Mesenchymal stem cell (in vitro differentiated cells and primary cell): ENCODE measurements around the gene TEAD1.

ENCODE experiments used
- DNase-seq: peaks from one replicate; pipeline ENCODE4 v3.0.0-alpha.2; 2013
- H2AFZ ChIP-seq: one replicate; pipeline ENCODE4 v1.6.1; 2013; ENCODE audit warnings: low read depth, mild to moderate bottlenecking, control low read depth, inconsistent platforms, low read length, moderate library complexity
- H2AK5ac ChIP-seq: 2 replicates; pipeline ENCODE4 v1.6.1; 2013; ENCODE audit warnings: low read length, moderate library complexity, mild to moderate bottlenecking, inconsistent platforms; ENCODE audit not compliant: severe bottlenecking
- H2BK120ac ChIP-seq: one replicate; pipeline ENCODE4 v1.6.1; 2013; ENCODE audit warnings: low read depth, mild to moderate bottlenecking, inconsistent platforms, low read length, moderate library complexity
- H2BK12ac ChIP-seq, 2 experiments: one replicate each; pipeline ENCODE4 v1.6.1; 2013; ENCODE audit warnings: inconsistent platforms in 2 of 2, low read length in 2 of 2, mild to moderate bottlenecking in 2 of 2, moderate library complexity in 2 of 2, control low read depth in 1 of 2
- H2BK15ac ChIP-seq: one replicate; pipeline ENCODE4 v1.6.1; 2013; ENCODE audit warnings: mild to moderate bottlenecking, low read depth, inconsistent platforms; ENCODE audit not compliant: poor library complexity, severe bottlenecking
- H2BK5ac ChIP-seq: 2 replicates; pipeline ENCODE4 v1.6.1; 2013; ENCODE audit warnings: low read depth, mild to moderate bottlenecking, low read length, control low read depth, inconsistent platforms; ENCODE audit not compliant: poor library complexity, severe bottlenecking
- H3K14ac ChIP-seq, 2 experiments: one replicate each; pipeline ENCODE4 v1.6.1; 2013; ENCODE audit warnings: inconsistent platforms in 2 of 2, low read length in 2 of 2, control low read depth in 1 of 2, mild to moderate bottlenecking in 1 of 2, moderate library complexity in 1 of 2
- H3K18ac ChIP-seq, 2 experiments: one replicate each; pipeline ENCODE4 v1.6.1; 2013; ENCODE audit warnings: inconsistent platforms in 2 of 2, low read length in 2 of 2, control low read depth in 1 of 2, low read depth in 1 of 2, mild to moderate bottlenecking in 1 of 2
- H3K23ac ChIP-seq, 2 experiments: one replicate each; pipeline ENCODE4 v1.6.1; 2013; ENCODE audit warnings: inconsistent platforms in 2 of 2, low read length in 2 of 2, mild to moderate bottlenecking in 2 of 2, moderate library complexity in 2 of 2, control low read depth in 1 of 2
- H3K27ac ChIP-seq: 2 replicates; pipeline ENCODE4 v1.5.1; 2013; ENCODE audit warnings: mild to moderate bottlenecking, moderate library complexity, low read length, control low read depth, inconsistent platforms; ENCODE audit not compliant: poor library complexity, severe bottlenecking
- H3K27me3 ChIP-seq, 2 experiments: 2 replicates each; pipeline versions ENCODE4 v1.6.1 to v1.7.0; 2013; ENCODE audit warnings: low read length in 2 of 2, mild to moderate bottlenecking in 2 of 2, moderate library complexity in 2 of 2, control low read depth in 1 of 2, inconsistent platforms in 1 of 2; ENCODE audit not compliant: control insufficient read depth in 1 of 2, insufficient read depth in 1 of 2
- H3K36me3 ChIP-seq, 2 experiments: 2 replicates each; pipeline versions ENCODE4 v1.6.1 to v1.7.0; 2013; ENCODE audit warnings: low read length in 2 of 2, control low read depth in 1 of 2, inconsistent platforms in 1 of 2, low read depth in 1 of 2, mild to moderate bottlenecking in 1 of 2; ENCODE audit not compliant: insufficient read depth in 2 of 2, control insufficient read depth in 1 of 2
- H3K4ac ChIP-seq, 2 experiments: one replicate each; pipeline ENCODE4 v1.6.1; 2013; ENCODE audit warnings: inconsistent platforms in 2 of 2, low read length in 2 of 2, mild to moderate bottlenecking in 2 of 2, moderate library complexity in 2 of 2, control low read depth in 1 of 2, low read depth in 1 of 2
- H3K4me1 ChIP-seq: 2 replicates; pipeline ENCODE4 v1.6.1; 2013; ENCODE audit warnings: low read depth, low read length, control low read depth; ENCODE audit not compliant: control insufficient read depth, insufficient read depth
- H3K4me2 ChIP-seq: 2 replicates; pipeline ENCODE4 v1.6.1; 2013; ENCODE audit warnings: low read length, mild to moderate bottlenecking, inconsistent platforms; ENCODE audit not compliant: poor library complexity, severe bottlenecking
- H3K4me3 ChIP-seq, 2 experiments: 2 replicates each; pipeline versions ENCODE4 v1.5.1 to v1.7.0; 2013; ENCODE audit warnings: low read length in 2 of 2, mild to moderate bottlenecking in 2 of 2, control low read depth in 1 of 2, low read depth in 1 of 2; ENCODE audit not compliant: insufficient read depth in 1 of 2
- H3K79me1 ChIP-seq: replicated peaks from 2 replicates; pipeline ENCODE4 v1.6.1; 2013; ENCODE audit warnings: mild to moderate bottlenecking, control low read depth, low read length, inconsistent platforms; ENCODE audit not compliant: poor library complexity, severe bottlenecking
- H3K9ac ChIP-seq: 2 replicates; pipeline ENCODE4 v1.7.0; 2013; ENCODE audit warnings: mild to moderate bottlenecking, low read length, moderate library complexity
- H3K9me3 ChIP-seq: 2 replicates; pipeline ENCODE4 v1.7.0; 2013; ENCODE audit warnings: mild to moderate bottlenecking, low read length; ENCODE audit not compliant: control insufficient read depth
- H4K8ac ChIP-seq: one replicate; pipeline ENCODE4 v1.6.1; 2013; ENCODE audit warnings: inconsistent platforms, mild to moderate bottlenecking, low read length, moderate library complexity
- H4K91ac ChIP-seq: one replicate; pipeline ENCODE4 v1.6.1; 2013; ENCODE audit warnings: mild to moderate bottlenecking, low read length, inconsistent platforms
- WGBS: methylation state at CpG from one replicate; pipeline ENCODE4 v1.1.7; 2013; ENCODE audit warnings: mixed read lengths; 5-methylcytosine and 5-hydroxymethylcytosine counted together

TEAD1 gene

GRCh38 chr11:12809864-12810567, 135.8 kb downstream of the TEAD1 start:
- no peak overlapping the region for H3K4me3 ChIP-seq
- DNase-seq = peak; percentile 65
- no peak overlapping the region for H2BK5ac ChIP-seq
- peak overlapping the region; percentile 17 to 51 for H3K4ac ChIP-seq
- no peak overlapping the region for H4K91ac ChIP-seq
- H2AFZ ChIP-seq = no peak overlapping the region
- peak overlapping the region in 1 of 2 experiments; percentile 56 for H2BK12ac ChIP-seq
- no peaks in the 10 kb centered on the region for H3K27me3 ChIP-seq
- no peak overlapping the region for H3K23ac ChIP-seq
- H2BK15ac ChIP-seq = no peak overlapping the region
- peak overlapping the region; percentile 89 for H2AK5ac ChIP-seq
- H3K14ac ChIP-seq = no peak overlapping the region
- H3K9me3 ChIP-seq = no peaks in the 10 kb centered on the region
- WGBS = 80% methylated on average over 10 of the region's 12 CpGs
- H3K9ac ChIP-seq = no peak overlapping the region
- peaks cover 2 to 9% of the 10 kb centered on the region in 2 experiments for H3K36me3 ChIP-seq
- H4K8ac ChIP-seq = no peak overlapping the region
- H3K4me2 ChIP-seq = no peak overlapping the region
- H3K79me1 ChIP-seq = peaks cover 29% of the 10 kb centered on the region
- H3K18ac ChIP-seq = peak overlapping the region; percentile 28 to 67
- H3K27ac ChIP-seq = no peak overlapping the region
- peaks cover 40% of the 10 kb centered on the region for H3K4me1 ChIP-seq
- no peak overlapping the region for H2BK120ac ChIP-seq

GRCh38 chr11:12810568-12810894, 136.3 kb downstream of the TEAD1 start:
- no peak overlapping the region for H3K27ac ChIP-seq
- peak overlapping the region in 1 of 2 experiments; percentile 61 for H3K18ac ChIP-seq
- H3K4ac ChIP-seq = peak overlapping the region in 1 of 2 experiments; percentile 51
- H3K9ac ChIP-seq = no peak overlapping the region
- H3K36me3 ChIP-seq = peaks cover 2 to 9% of the 10 kb centered on the region in 2 experiments
- WGBS = 100% methylated on average over 3 of the region's 5 CpGs
- H2BK12ac ChIP-seq = peak overlapping the region in 1 of 2 experiments; percentile 10
- H3K4me2 ChIP-seq = no peak overlapping the region
- H3K79me1 ChIP-seq = peaks cover 29% of the 10 kb centered on the region
- H2AFZ ChIP-seq = no peak overlapping the region
- H2BK15ac ChIP-seq = no peak overlapping the region
- no peak overlapping the region for H3K23ac ChIP-seq
- no peaks in the 10 kb centered on the region for H3K27me3 ChIP-seq
- H2AK5ac ChIP-seq = peak overlapping the region; percentile 52
- no peak overlapping the region for H4K91ac ChIP-seq
- peak; percentile 41 for DNase-seq
- no peak overlapping the region for H2BK5ac ChIP-seq
- H2BK120ac ChIP-seq = no peak overlapping the region
- H3K4me3 ChIP-seq = no peak overlapping the region
- no peak overlapping the region for H4K8ac ChIP-seq
- no peaks in the 10 kb centered on the region for H3K9me3 ChIP-seq
- peaks cover 41% of the 10 kb centered on the region for H3K4me1 ChIP-seq
- no peak overlapping the region for H3K14ac ChIP-seq

- Histone ChIP-seq H3K4ac (peak overlapping the region in 1 of 2 experiments; percentile 12), H3K4me3 (no peak overlapping the region), H3K9ac (no peak overlapping the region), H3K23ac (no peak overlapping the region), H3K14ac (no peak overlapping the region), H3K27me3 (no peaks in the 10 kb centered on the region), H3K79me1 (peaks cover 32% of the 10 kb centered on the region), H2BK5ac (no peak overlapping the region), H2BK15ac (no peak overlapping the region), H2BK120ac (no peak overlapping the region), H3K27ac (no peak overlapping the region), H3K36me3 (peaks cover 0 to 9% of the 10 kb centered on the region in 2 experiments), H2BK12ac (no peak overlapping the region), H4K8ac (no peak overlapping the region), H2AFZ (no peak overlapping the region), H3K9me3 (no peaks in the 10 kb centered on the region), H3K4me2 (no peak overlapping the region), H3K18ac (no peak overlapping the region), H3K4me1 (peaks cover 44% of the 10 kb centered on the region), H4K91ac (no peak overlapping the region), H2AK5ac (no peak overlapping the region)
- WGBS = 88% methylated on average over 7 of the region's 7 CpGs
- DNase-seq = no peak
Observed at GRCh38 chr11:12811861-12812260, 137.6 kb downstream of the TEAD1 start.

GRCh38 chr11:12812849-12813248, 138.6 kb downstream of the TEAD1 start:
- Histone ChIP-seq H2BK12ac (peak overlapping the region; percentile 1 to 64), H3K18ac (peak overlapping the region in 1 of 2 experiments; percentile 59)

More at GRCh38 chr11:12812849-12813248, 138.6 kb downstream of the TEAD1 start:
- H2AFZ ChIP-seq = no peak overlapping the region
- DNase-seq = no peak
- H2BK15ac ChIP-seq = no peak overlapping the region
- no peak overlapping the region for H3K9ac ChIP-seq
- H3K4me3 ChIP-seq = no peak overlapping the region
- no peak overlapping the region for H2BK5ac ChIP-seq
- no peak overlapping the region for H3K4me2 ChIP-seq
- peaks cover 41% of the 10 kb centered on the region for H3K4me1 ChIP-seq
- WGBS = 28% methylated on average over 4 of the region's 4 CpGs
- H3K27me3 ChIP-seq = no peaks in the 10 kb centered on the region
- no peaks in the 10 kb centered on the region for H3K9me3 ChIP-seq
- H4K8ac ChIP-seq = peak overlapping the region; percentile 59
- H4K91ac ChIP-seq = no peak overlapping the region
- H2BK120ac ChIP-seq = no peak overlapping the region
- H3K4ac ChIP-seq = peak overlapping the region in 1 of 2 experiments; percentile 10
- peaks cover 0 to 9% of the 10 kb centered on the region in 2 experiments for H3K36me3 ChIP-seq
- no peak overlapping the region for H2AK5ac ChIP-seq
- peaks cover 27% of the 10 kb centered on the region for H3K79me1 ChIP-seq
- H3K23ac ChIP-seq = no peak overlapping the region
- H3K14ac ChIP-seq = no peak overlapping the region
- peak overlapping the region; percentile 7 for H3K27ac ChIP-seq
